Neural cell (in vitro differentiated cells): Measurements from ENCODE around the gene AIPL1. TPM values are rescaled to one million over a fixed set of nuclear protein-coding genes. Genes with fewer than 3 reads are reported as not detected.

Source experiments
- H2AFZ ChIP-seq: fragments of 200-600, 300-800 bp; sonication (generic), shearing (Covaris generic); 2 replicates; pipeline ENCODE4 v1.6.0; 2014; ENCODE audit warnings: low read depth, mild to moderate bottlenecking, antibody characterized with exemption, low read length, moderate library complexity
- H3F3A ChIP-seq: fragments of 200-600 bp; shearing (Covaris generic); 2 replicates; pipeline ENCODE4 v1.6.1; 2016; ENCODE audit warnings: mild to moderate bottlenecking, moderate library complexity, mixed read lengths, antibody characterized with exemption, low read length; ENCODE audit not compliant: insufficient read depth, poor library complexity, severe bottlenecking
- H3K27ac ChIP-seq: fragments of 200-600, 300-800 bp; sonication (generic), shearing (Covaris generic); 2 replicates; pipeline ENCODE4 v1.5.1; 2014; ENCODE audit warnings: mild to moderate bottlenecking, low read length, moderate library complexity
- H3K27me3 ChIP-seq: fragments of 300-800, 200-600 bp; sonication (generic), shearing (Covaris generic); 2 replicates; pipeline ENCODE4 v1.6.0; 2014; ENCODE audit warnings: mild to moderate bottlenecking, low read depth, low read length, moderate library complexity; ENCODE audit not compliant: insufficient read depth
- H3K36me3 ChIP-seq: fragments of 300-800, 200-600 bp; sonication (generic), shearing (Covaris generic); 2 replicates; pipeline ENCODE4 v1.5.1; 2014; ENCODE audit warnings: mild to moderate bottlenecking, antibody characterized with exemption, low read length, moderate library complexity; ENCODE audit not compliant: insufficient read depth
- H3K4me2 ChIP-seq: fragments of 300-800, 200-600 bp; sonication (generic), shearing (Covaris generic); 2 replicates; pipeline ENCODE4 v1.6.0; 2014; ENCODE audit warnings: mild to moderate bottlenecking, low read length
- H3K4me3 ChIP-seq: fragments of 300-800, 200-600 bp; sonication (generic), shearing (Covaris generic); 2 replicates; pipeline ENCODE4 v1.5.1; 2014; ENCODE audit warnings: mild to moderate bottlenecking, low read length, moderate library complexity
- H3K79me2 ChIP-seq: fragments of 200-600 bp; shearing (Covaris generic); replicated peaks from 2 replicates; pipeline ENCODE4 v1.6.0; 2014; ENCODE audit warnings: mild to moderate bottlenecking, low read length, moderate library complexity; ENCODE audit not compliant: insufficient read depth
- H3K9ac ChIP-seq: fragments of 300-800, 200-600 bp; sonication (generic), shearing (Covaris generic); 2 replicates; pipeline ENCODE4 v1.6.1; 2016; ENCODE audit warnings: mild to moderate bottlenecking, low read length, mixed read lengths
- H3K9me2 ChIP-seq: fragments of 200-600 bp; shearing (Covaris generic); 2 replicates; pipeline ENCODE4 v1.6.1; 2016; ENCODE audit warnings: mild to moderate bottlenecking, low read length, mixed read lengths; ENCODE audit not compliant: insufficient read depth
- H3K9me3 ChIP-seq: fragments of 200-600, 300-800 bp; sonication (generic), shearing (Covaris generic); 2 replicates; pipeline ENCODE4 v1.6.1; 2016; ENCODE audit warnings: mild to moderate bottlenecking, mixed run types, low read length, moderate library complexity, mixed read lengths
- H4K20me1 ChIP-seq: fragments of 200-600 bp; shearing (Covaris generic); 2 replicates; pipeline ENCODE4 v1.6.1; 2016; ENCODE audit warnings: mild to moderate bottlenecking, mixed run types; ENCODE audit not compliant: insufficient read depth
- CTCF ChIP-seq: fragments of 450-650 bp; IDR thresholded peaks from 2 replicates; pipeline ENCODE4 v1.5.1; 2014; ENCODE audit warnings: antibody characterized with exemption, mild to moderate bottlenecking, moderate library complexity; ENCODE audit not compliant: poor library complexity, severe bottlenecking
- EP300 ChIP-seq: fragments of 450-650 bp; conservative IDR thresholded peaks from 2 replicates; pipeline ENCODE4 v1.6.1; 2014; ENCODE audit warnings: antibody characterized with exemption, mild to moderate bottlenecking, moderate library complexity; ENCODE audit not compliant: poor library complexity, severe bottlenecking
- EZH2 ChIP-seq: fragments of 200-600, 300-800 bp; shearing (Covaris generic), sonication (generic); IDR thresholded peaks from 2 replicates; pipeline ENCODE4 v1.6.1; 2014; ENCODE audit warnings: antibody characterized with exemption, low read length, borderline replicate concordance, mild to moderate bottlenecking; ENCODE audit not compliant: insufficient read depth, poor library complexity, severe bottlenecking
- RAD21 ChIP-seq: fragments of 450-650 bp; conservative IDR thresholded peaks from 2 replicates; pipeline ENCODE4 v1.6.1; 2014; ENCODE audit warnings: antibody characterized with exemption, mild to moderate bottlenecking, moderate library complexity
- REST ChIP-seq: IDR thresholded peaks from 2 replicates; pipeline ENCODE4 v1.6.1; 2012; ENCODE audit warnings: borderline replicate concordance
- polyA plus RNA-seq: library from polyadenylated mRNA; depleted of rRNA; stranded (reverse); fragments of >200 nt; gene quantifications from 2 replicates; pipeline ENCODE4 v1.2.3, GENCODE V29; 2014

The AIPL1 gene
- polyA plus RNA-seq, 1 donor from 2014 or later = not detected

DNA sequence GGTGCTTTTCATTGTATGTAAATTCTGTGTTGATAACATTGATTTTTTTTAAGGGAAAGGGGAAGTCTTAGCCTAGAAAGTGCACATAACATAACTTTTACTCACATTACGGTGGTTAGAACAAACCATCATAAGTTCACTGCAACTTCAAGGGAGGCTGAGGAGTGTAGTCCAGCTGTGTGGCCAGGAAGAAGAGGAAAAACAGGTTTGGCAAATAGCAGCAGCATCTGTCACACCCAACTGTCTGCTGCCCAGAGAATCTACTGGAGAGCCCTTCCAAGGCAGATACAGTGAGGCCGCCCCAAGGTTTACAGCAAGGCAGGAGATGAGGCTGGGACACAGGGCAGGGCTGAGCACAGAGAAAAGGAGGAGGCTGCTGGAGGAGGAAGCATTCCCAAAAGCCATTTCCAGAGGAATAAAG, 60.6 kb downstream of the AIPL1 start:
- H3K9ac ChIP-seq = no peak overlapping the region
- no peak overlapping the region for H3K4me3 ChIP-seq
- no peaks in the 10 kb centered on the region for H3K9me3 ChIP-seq
- no peaks in the 10 kb centered on the region for H3K27me3 ChIP-seq
- H3K79me2 ChIP-seq = no peaks in the 10 kb centered on the region
- no peaks in the 10 kb centered on the region for H3K9me2 ChIP-seq
- H3K36me3 ChIP-seq = no peaks in the 10 kb centered on the region
- H3K27ac ChIP-seq = no peak overlapping the region
- H2AFZ ChIP-seq = no peak overlapping the region
- H3K4me2 ChIP-seq = no peak overlapping the region
- TF ChIP-seq EZH2 (no peak), REST (no peak), EP300 (no peak), RAD21 (no peak), CTCF (no peak)
- H3F3A ChIP-seq = no peaks in the 10 kb centered on the region
- no peaks in the 10 kb centered on the region for H4K20me1 ChIP-seq

Other genes with a start within 250 kb of the AIPL1 start
- 6.0 and 9.1 TPM in 2 replicates for gene PIMREG, start 9.3 kb upstream of the AIPL1 start, polyA plus RNA-seq
- 2.7 and 3.0 TPM in 2 replicates for gene PITPNM3, start 121.4 kb upstream of the AIPL1 start, polyA plus RNA-seq
- gene KIAA0753, start 205.6 kb upstream of the AIPL1 start, polyA plus RNA-seq = 32.3 and 35.0 TPM in 2 replicates
- 216 and 245 TPM in 2 replicates for gene TXNDC17, start 205.9 kb upstream of the AIPL1 start, polyA plus RNA-seq
- gene MED31, start 216.5 kb upstream of the AIPL1 start, polyA plus RNA-seq = 27.3 and 29.7 TPM in 2 replicates
- gene C17orf100, start 216.6 kb upstream of the AIPL1 start, polyA plus RNA-seq = 10.3 and 12.4 TPM in 2 replicates